ENCODE measurements around the gene CCDC24.
A peak's percentile ranks its signal among the peaks of the same experiment; 100 is the strongest.

The CCDC24 gene

DNA sequence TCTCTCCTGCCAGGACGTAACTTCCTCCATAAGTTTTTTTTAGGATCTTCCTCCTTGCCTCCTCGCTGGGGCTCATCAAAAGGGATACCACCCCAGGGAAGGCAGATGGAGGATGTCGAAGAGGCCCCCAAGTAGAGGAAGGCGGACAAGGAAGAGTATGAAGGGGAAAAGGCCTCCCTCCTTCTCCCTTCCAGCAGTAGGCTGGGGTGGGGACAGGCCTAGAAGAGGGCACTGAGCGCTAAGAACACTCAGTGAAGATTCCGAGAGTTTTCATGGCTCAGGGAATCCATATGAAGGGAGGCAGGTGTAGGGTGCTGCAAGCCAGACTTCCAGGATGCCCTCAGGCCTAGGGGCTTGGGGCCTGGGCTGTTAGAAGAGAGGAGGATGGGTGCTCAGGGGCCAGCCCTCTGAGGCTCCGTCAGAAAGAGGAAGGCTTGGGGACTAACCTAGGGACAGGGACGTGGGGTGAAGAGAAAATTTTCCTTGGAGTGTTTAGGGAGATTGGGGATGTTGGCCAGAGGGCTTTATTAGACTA lies 41.7 kb downstream of the CCDC24 start:
- no peaks in the 10 kb centered on the region for H3K36me3 ChIP-seq (replicated peaks in 1 of 2; ENCODE audit: control insufficient read depth in 2 of 2, insufficient read depth in 2 of 2, low read length in 2 of 2)
- no peak overlapping the region for H3K9ac ChIP-seq (ENCODE audit: low read depth, low read length, poor library complexity)
- H2BK15ac ChIP-seq (ENCODE audit: low read length): peak overlapping the region; percentile 63
- no peak overlapping the region for H2AFZ ChIP-seq (ENCODE audit: low read length)
- no peak overlapping the region for H2BK120ac ChIP-seq (ENCODE audit: low read depth, low read length)
- no CpG with 5 or more reads among the region's 8 CpGs for WGBS, 2 donors (ENCODE audit: extremely low coverage in 2 of 2, insufficient read length in 2 of 2, insufficient replicate concordance in 1 of 2)
- no peak overlapping the region for H3K23ac ChIP-seq (ENCODE audit: low read depth, low read length, poor library complexity)
- H2BK12ac ChIP-seq (ENCODE audit: low read length): no peak overlapping the region
- H3K4ac ChIP-seq (ENCODE audit: low read length): no peak overlapping the region
- H3K18ac ChIP-seq (ENCODE audit: low read length): peak overlapping the region; percentile 32
- H3K14ac ChIP-seq (ENCODE audit: low read length): no peak overlapping the region
- H3K79me1 ChIP-seq (ENCODE audit: low read depth, low read length): peaks cover 2% of the 10 kb centered on the region
- H3K9me3 ChIP-seq (replicated peaks in 1 of 2; ENCODE audit: control insufficient read depth in 2 of 2, insufficient read depth in 1 of 2, low read depth in 1 of 2, low read length in 2 of 2): peaks cover 0 to 1% of the 10 kb centered on the region in 2 donors
- peak overlapping the region; percentile 21 for H2AK5ac ChIP-seq (ENCODE audit: low read depth, low read length)
- no peak overlapping the region for H3K27ac ChIP-seq (replicated peaks; ENCODE audit: low read length)
- H4K8ac ChIP-seq (ENCODE audit: low read depth, low read length): no peak overlapping the region
- H2BK5ac ChIP-seq (ENCODE audit: low read length): no peak overlapping the region
- H3K4me3 ChIP-seq (ENCODE audit: low read length in 2 of 2): no peak overlapping the region
- no peak overlapping the region for H4K91ac ChIP-seq (ENCODE audit: low read depth, low read length, poor library complexity)
- peaks cover 0 to 25% (median 0%) of the 10 kb centered on the region in 3 experiments for H3K27me3 ChIP-seq (ENCODE audit: control insufficient read depth in 3 of 3, insufficient read depth in 3 of 3, low read depth in 1 of 3, low read length in 3 of 3)
- H3K4me2 ChIP-seq (ENCODE audit: insufficient read depth, low read length, poor library complexity, severe bottlenecking): no peak overlapping the region
- no peak for DNase-seq (ENCODE audit: low spot score)
- H3K4me1 ChIP-seq (ENCODE audit: control insufficient read depth in 2 of 2, insufficient read depth in 1 of 2, low read depth in 1 of 2, low read length in 2 of 2): peaks cover 20% of the 10 kb centered on the region in 2 donors

DNA sequence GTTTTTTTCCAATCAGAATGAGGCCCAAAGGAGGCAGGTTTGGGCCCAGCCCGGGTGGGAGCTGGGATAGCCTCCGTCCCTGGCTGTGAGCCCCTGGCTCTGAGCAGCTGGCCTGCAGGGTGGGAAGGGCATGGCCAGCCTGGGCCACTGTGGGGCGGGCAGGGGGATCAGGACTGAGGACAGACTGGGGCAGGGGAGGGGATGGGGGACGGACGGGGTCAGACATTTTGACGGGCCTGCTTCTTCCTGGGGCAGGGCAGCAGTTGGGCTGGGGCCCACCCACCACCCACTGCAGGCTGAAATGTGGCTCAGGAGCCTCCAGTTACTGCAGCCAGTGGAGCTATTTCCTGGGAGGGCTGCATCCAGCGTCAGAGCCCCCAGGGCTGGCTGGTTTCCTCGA lies 42.4 kb downstream of the CCDC24 start:
- Histone ChIP-seq H3K36me3 (replicated peaks in 1 of 2; ENCODE audit: control insufficient read depth in 2 of 2, insufficient read depth in 2 of 2, low read length in 2 of 2) (no peaks in the 10 kb centered on the region), H2AK5ac (ENCODE audit: low read depth, low read length) (peak overlapping the region; percentile 82), H3K4me2 (ENCODE audit: insufficient read depth, low read length, poor library complexity, severe bottlenecking) (no peak overlapping the region), H4K8ac (ENCODE audit: low read depth, low read length) (no peak overlapping the region), H3K4me1 (ENCODE audit: control insufficient read depth in 2 of 2, insufficient read depth in 1 of 2, low read depth in 1 of 2, low read length in 2 of 2) (peaks cover 20% of the 10 kb centered on the region in 2 donors), H3K9me3 (replicated peaks in 1 of 2; ENCODE audit: control insufficient read depth in 2 of 2, insufficient read depth in 1 of 2, low read depth in 1 of 2, low read length in 2 of 2) (peaks cover 0 to 1% of the 10 kb centered on the region in 2 donors), H2BK120ac (ENCODE audit: low read depth, low read length) (no peak overlapping the region), H2BK5ac (ENCODE audit: low read length) (no peak overlapping the region), H3K23ac (ENCODE audit: low read depth, low read length, poor library complexity) (no peak overlapping the region), H3K27me3 (ENCODE audit: control insufficient read depth in 3 of 3, insufficient read depth in 3 of 3, low read depth in 1 of 3, low read length in 3 of 3) (peaks cover 0 to 25% (median 0%) of the 10 kb centered on the region in 3 experiments), H2BK12ac (ENCODE audit: low read length) (no peak overlapping the region), H2BK15ac (ENCODE audit: low read length) (peak overlapping the region; percentile 42), H3K18ac (ENCODE audit: low read length) (peak overlapping the region; percentile 21), H4K91ac (ENCODE audit: low read depth, low read length, poor library complexity) (no peak overlapping the region), H3K4me3 (ENCODE audit: low read length in 2 of 2) (no peak overlapping the region), H3K9ac (ENCODE audit: low read depth, low read length, poor library complexity) (no peak overlapping the region), H2AFZ (ENCODE audit: low read length) (no peak overlapping the region), H3K14ac (ENCODE audit: low read length) (no peak overlapping the region), H3K4ac (ENCODE audit: low read length) (no peak overlapping the region), H3K27ac (replicated peaks; ENCODE audit: low read length) (no peak overlapping the region), H3K79me1 (ENCODE audit: low read depth, low read length) (peaks cover 2% of the 10 kb centered on the region)
- whole genome bisulfite sequencing, 2 donors (ENCODE audit: extremely low coverage in 2 of 2, insufficient read length in 2 of 2, insufficient replicate concordance in 1 of 2): no CpG with 5 or more reads among the region's 8 CpGs
- no peak for DNase-seq (ENCODE audit: low spot score)

DNA sequence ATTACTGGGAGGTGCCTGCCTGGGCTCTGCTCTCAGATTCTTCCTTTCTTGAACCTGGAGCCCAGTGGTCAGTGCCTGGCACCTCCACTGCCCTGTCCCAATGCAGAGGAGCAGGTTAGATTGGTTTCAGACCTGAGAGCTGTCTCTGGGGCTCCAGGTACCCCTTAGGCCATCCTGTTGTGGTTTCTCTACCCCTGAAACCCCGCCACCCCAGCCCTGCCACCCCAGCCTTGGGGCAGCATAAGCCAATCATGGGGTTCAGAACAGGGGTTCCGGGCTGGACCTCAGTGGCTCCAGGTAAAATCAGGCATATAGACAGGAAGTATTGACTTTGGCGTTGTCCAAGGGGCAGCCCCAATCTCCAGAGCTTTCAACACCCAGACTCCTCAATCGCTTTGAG lies 43.0 kb downstream of the CCDC24 start:
- Histone ChIP-seq H3K79me1 (ENCODE audit: low read depth, low read length) (peaks cover 2% of the 10 kb centered on the region), H3K4me2 (ENCODE audit: insufficient read depth, low read length, poor library complexity, severe bottlenecking) (no peak overlapping the region), H2BK5ac (ENCODE audit: low read length) (no peak overlapping the region), H3K27ac (replicated peaks; ENCODE audit: low read length) (no peak overlapping the region), H2BK120ac (ENCODE audit: low read depth, low read length) (no peak overlapping the region), H3K4me3 (ENCODE audit: low read length in 2 of 2) (no peak overlapping the region), H2AFZ (ENCODE audit: low read length) (no peak overlapping the region), H3K18ac (ENCODE audit: low read length) (no peak overlapping the region), H3K27me3 (ENCODE audit: control insufficient read depth in 3 of 3, insufficient read depth in 3 of 3, low read depth in 1 of 3, low read length in 3 of 3) (peaks cover 0 to 25% (median 0%) of the 10 kb centered on the region in 3 experiments), H2BK15ac (ENCODE audit: low read length) (peak overlapping the region; percentile 42), H2AK5ac (ENCODE audit: low read depth, low read length) (peak overlapping the region; percentile 82), H3K14ac (ENCODE audit: low read length) (no peak overlapping the region), H4K91ac (ENCODE audit: low read depth, low read length, poor library complexity) (no peak overlapping the region), H3K4me1 (ENCODE audit: control insufficient read depth in 2 of 2, insufficient read depth in 1 of 2, low read depth in 1 of 2, low read length in 2 of 2) (peaks cover 14 to 17% of the 10 kb centered on the region in 2 donors), H3K23ac (ENCODE audit: low read depth, low read length, poor library complexity) (no peak overlapping the region), H3K4ac (ENCODE audit: low read length) (no peak overlapping the region), H2BK12ac (ENCODE audit: low read length) (no peak overlapping the region), H3K36me3 (replicated peaks in 1 of 2; ENCODE audit: control insufficient read depth in 2 of 2, insufficient read depth in 2 of 2, low read length in 2 of 2) (no peaks in the 10 kb centered on the region), H4K8ac (ENCODE audit: low read depth, low read length) (no peak overlapping the region), H3K9me3 (replicated peaks in 1 of 2; ENCODE audit: control insufficient read depth in 2 of 2, insufficient read depth in 1 of 2, low read depth in 1 of 2, low read length in 2 of 2) (peaks cover 0 to 1% of the 10 kb centered on the region in 2 donors), H3K9ac (ENCODE audit: low read depth, low read length, poor library complexity) (no peak overlapping the region)
- no CpG with 5 or more reads among the region's 4 CpGs for WGBS, 2 donors (ENCODE audit: extremely low coverage in 2 of 2, insufficient read length in 2 of 2, insufficient replicate concordance in 1 of 2)
- DNase-seq (ENCODE audit: low spot score): no peak

DNA sequence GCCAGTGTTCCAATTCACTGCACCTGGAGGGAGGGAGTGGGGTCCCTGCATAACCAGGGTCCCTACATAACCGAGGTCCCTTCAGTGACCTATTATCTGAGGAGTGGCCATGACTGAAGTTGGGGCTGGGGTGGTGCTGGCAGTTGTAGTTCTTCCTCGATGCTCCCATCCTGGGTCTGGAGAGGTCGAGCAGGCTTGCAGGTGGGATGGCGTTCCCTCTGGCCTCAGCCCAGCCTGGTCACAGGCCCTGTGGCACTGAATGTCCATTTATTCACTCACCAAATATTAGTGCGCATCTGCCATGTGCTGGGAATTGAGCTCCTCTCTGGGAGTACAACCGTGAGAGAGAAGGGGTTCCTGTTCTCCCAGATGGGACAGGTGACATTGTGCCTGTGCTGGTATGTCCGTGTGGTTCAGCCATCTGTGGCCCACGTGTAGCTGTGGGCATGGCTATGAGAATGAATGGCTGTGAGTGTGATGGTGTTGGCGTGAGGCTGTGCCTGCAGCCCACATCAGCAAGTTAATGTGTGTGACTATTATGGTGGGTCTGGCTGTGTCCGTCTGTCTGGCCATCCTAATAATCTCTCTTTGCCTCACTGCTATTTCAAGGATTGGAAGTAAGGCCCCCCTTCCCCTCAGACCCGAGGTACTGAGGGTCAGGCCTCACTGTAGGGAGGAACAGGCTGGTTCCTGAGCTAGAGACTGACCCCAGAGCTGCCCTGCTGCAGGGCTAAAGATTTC lies 43.7 kb downstream of the CCDC24 start:
- Histone ChIP-seq H3K9me3 (replicated peaks in 1 of 2; ENCODE audit: control insufficient read depth in 2 of 2, insufficient read depth in 1 of 2, low read depth in 1 of 2, low read length in 2 of 2) (peaks cover 0 to 1% of the 10 kb centered on the region in 2 donors), H3K36me3 (replicated peaks in 1 of 2; ENCODE audit: control insufficient read depth in 2 of 2, insufficient read depth in 2 of 2, low read length in 2 of 2) (no peaks in the 10 kb centered on the region), H4K91ac (ENCODE audit: low read depth, low read length, poor library complexity) (no peak overlapping the region), H3K4ac (ENCODE audit: low read length) (no peak overlapping the region), H3K4me3 (ENCODE audit: low read length in 2 of 2) (no peak overlapping the region), H3K9ac (ENCODE audit: low read depth, low read length, poor library complexity) (no peak overlapping the region), H2AK5ac (ENCODE audit: low read depth, low read length) (peak overlapping the region; percentile 34), H3K18ac (ENCODE audit: low read length) (no peak overlapping the region), H3K27me3 (ENCODE audit: control insufficient read depth in 3 of 3, insufficient read depth in 3 of 3, low read depth in 1 of 3, low read length in 3 of 3) (peaks cover 0 to 25% (median 0%) of the 10 kb centered on the region in 3 experiments), H3K14ac (ENCODE audit: low read length) (no peak overlapping the region), H4K8ac (ENCODE audit: low read depth, low read length) (no peak overlapping the region), H2AFZ (ENCODE audit: low read length) (peak overlapping the region; percentile 38), H2BK5ac (ENCODE audit: low read length) (no peak overlapping the region), H2BK120ac (ENCODE audit: low read depth, low read length) (no peak overlapping the region), H2BK15ac (ENCODE audit: low read length) (no peak overlapping the region), H3K4me1 (ENCODE audit: control insufficient read depth in 2 of 2, insufficient read depth in 1 of 2, low read depth in 1 of 2, low read length in 2 of 2) (peaks cover 13 to 15% of the 10 kb centered on the region in 2 donors), H3K4me2 (ENCODE audit: insufficient read depth, low read length, poor library complexity, severe bottlenecking) (no peak overlapping the region), H3K79me1 (ENCODE audit: low read depth, low read length) (peaks cover 2% of the 10 kb centered on the region), H3K23ac (ENCODE audit: low read depth, low read length, poor library complexity) (peak overlapping the region; percentile 38), H3K27ac (replicated peaks; ENCODE audit: low read length) (no peak overlapping the region), H2BK12ac (ENCODE audit: low read length) (no peak overlapping the region)
- WGBS, 2 donors (ENCODE audit: extremely low coverage in 2 of 2, insufficient read length in 2 of 2, insufficient replicate concordance in 1 of 2): no CpG with 5 or more reads among the region's 11 CpGs
- DNase-seq (ENCODE audit: low spot score): no peak

Measured in neuronal stem cell (in vitro differentiated cells).